Measurements from ENCODE around the gene SMIM8.

GRCh38 chr6:87366072-87366827 is 43.9 kb downstream of the SMIM8 start:
- TF ChIP-seq CTCF (IDR thresholded peaks at IDR 0.05 in 8 of 11, conservative IDR thresholded peaks at IDR 0.05 in 3 of 11): no peak
- no peak for TF ChIP-seq POLR2A (IDR thresholded peaks at IDR 0.05)
- TF ChIP-seq POLR2AphosphoS5 (IDR thresholded peaks at IDR 0.05): no peak

All from spleen (tissue), 7 donors.